BE2C (cell line): ENCODE data around the gene NPAS2.

Source experiments
- DNase-seq: peaks from one replicate; pipeline ENCODE4 v3.0.0-alpha.2; 2020
- H3K27me3 ChIP-seq: fragments of 250-450 bp; sonication (Bioruptor Pico); 2 replicates; pipeline ENCODE4 v1.5.1; 2020; ENCODE audit warnings: mild to moderate bottlenecking
- H3K36me3 ChIP-seq: fragments of 250-450 bp; sonication (Bioruptor Pico); 2 replicates; pipeline ENCODE4 v1.5.1; 2020; ENCODE audit warnings: mild to moderate bottlenecking
- H3K4me1 ChIP-seq: fragments of 250-450 bp; sonication (Bioruptor Pico); 2 replicates; pipeline ENCODE4 v1.5.1; 2020
- H3K4me3 ChIP-seq: 2 replicates; pipeline ENCODE4 v1.5.1; 2011; ENCODE audit warnings: low read depth, low read length
- H3K9me3 ChIP-seq: fragments of 250-450 bp; sonication (Bioruptor Pico); 2 replicates; pipeline ENCODE4 v1.5.1; 2020
- CTCF ChIP-seq: IDR thresholded peaks from 2 replicates; pipeline ENCODE4 v1.5.1; 2012; ENCODE audit warnings: mild to moderate bottlenecking, low read depth, low read length

Gene NPAS2

GRCh38 chr2:100814043-100814442 is 5.9 kb upstream of the NPAS2 start:
- Histone ChIP-seq H3K27me3 (peaks cover 20% of the 10 kb centered on the region), H3K36me3 (no peaks in the 10 kb centered on the region), H3K4me1 (no peaks in the 10 kb centered on the region), H3K4me3 (no peak overlapping the region), H3K9me3 (no peaks in the 10 kb centered on the region)
- no peak for DNase-seq
- no peak for TF ChIP-seq CTCF

- Histone ChIP-seq H3K4me1 (no peaks in the 10 kb centered on the region), H3K36me3 (no peaks in the 10 kb centered on the region), H3K9me3 (no peaks in the 10 kb centered on the region), H3K27me3 (peaks cover 24% of the 10 kb centered on the region), H3K4me3 (no peak overlapping the region)
- TF ChIP-seq CTCF, result no peak
- DNase-seq, result no peak
Observed at GRCh38 chr2:100814453-100814852, 5.5 kb upstream of the NPAS2 start.

- no peak for TF ChIP-seq CTCF
- Histone ChIP-seq H3K4me3 (no peak overlapping the region), H3K9me3 (no peaks in the 10 kb centered on the region), H3K4me1 (no peaks in the 10 kb centered on the region), H3K36me3 (no peaks in the 10 kb centered on the region), H3K27me3 (peaks cover 41% of the 10 kb centered on the region)
- no peak for DNase-seq
Observed at GRCh38 chr2:100817388-100817985, 2.5 kb upstream of the NPAS2 start.

GRCh38 chr2:100818003-100818605 is 1.8 kb upstream of the NPAS2 start:
- Histone ChIP-seq H3K4me1 (no peaks in the 10 kb centered on the region), H3K27me3 (peaks cover 41% of the 10 kb centered on the region), H3K4me3 (no peak overlapping the region), H3K36me3 (no peaks in the 10 kb centered on the region), H3K9me3 (no peaks in the 10 kb centered on the region)
- DNase-seq, result no peak
- no peak for TF ChIP-seq CTCF

GRCh38 chr2:100818606-100819369 is 1.2 kb upstream of the NPAS2 start:
- Histone ChIP-seq H3K36me3 (no peaks in the 10 kb centered on the region), H3K27me3 (peaks cover 41% of the 10 kb centered on the region), H3K4me3 (no peak overlapping the region), H3K4me1 (no peaks in the 10 kb centered on the region), H3K9me3 (no peaks in the 10 kb centered on the region)
- DNase-seq, result no peak
- TF ChIP-seq CTCF, result no peak

GRCh38 chr2:100820273-100820522 is 259 bp downstream of the NPAS2 start:
- no peak for DNase-seq
- TF ChIP-seq CTCF, result no peak
- Histone ChIP-seq H3K36me3 (no peaks in the 10 kb centered on the region), H3K9me3 (no peaks in the 10 kb centered on the region), H3K4me3 (no peak overlapping the region), H3K27me3 (peaks cover 41% of the 10 kb centered on the region), H3K4me1 (no peaks in the 10 kb centered on the region)
